ENCODE measurements around the gene ZBTB46.
A peak's percentile ranks its signal among the peaks of the same experiment; 100 is the strongest.

ZBTB46 gene

DNA sequence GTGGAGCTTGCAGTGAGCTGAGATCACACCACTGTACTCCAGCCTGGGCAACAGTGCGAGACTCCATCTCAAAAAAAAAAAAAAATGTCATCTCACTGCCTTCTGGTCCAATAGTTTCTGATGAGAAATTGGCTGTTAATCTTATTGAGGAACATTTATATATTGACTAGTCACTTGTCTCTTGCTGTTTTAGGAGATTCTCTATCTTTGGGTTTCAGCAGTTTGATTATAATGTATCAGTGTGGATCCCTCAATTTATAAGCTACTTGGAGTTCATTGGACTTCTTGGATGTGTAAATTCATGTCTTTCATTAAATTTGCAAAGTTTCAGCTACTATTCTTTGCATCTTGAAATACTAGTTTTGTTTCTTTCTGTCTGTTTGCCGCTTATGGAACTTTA lies 112.1 kb downstream of the ZBTB46 start:
- TF ChIP-seq, protein P1, sequence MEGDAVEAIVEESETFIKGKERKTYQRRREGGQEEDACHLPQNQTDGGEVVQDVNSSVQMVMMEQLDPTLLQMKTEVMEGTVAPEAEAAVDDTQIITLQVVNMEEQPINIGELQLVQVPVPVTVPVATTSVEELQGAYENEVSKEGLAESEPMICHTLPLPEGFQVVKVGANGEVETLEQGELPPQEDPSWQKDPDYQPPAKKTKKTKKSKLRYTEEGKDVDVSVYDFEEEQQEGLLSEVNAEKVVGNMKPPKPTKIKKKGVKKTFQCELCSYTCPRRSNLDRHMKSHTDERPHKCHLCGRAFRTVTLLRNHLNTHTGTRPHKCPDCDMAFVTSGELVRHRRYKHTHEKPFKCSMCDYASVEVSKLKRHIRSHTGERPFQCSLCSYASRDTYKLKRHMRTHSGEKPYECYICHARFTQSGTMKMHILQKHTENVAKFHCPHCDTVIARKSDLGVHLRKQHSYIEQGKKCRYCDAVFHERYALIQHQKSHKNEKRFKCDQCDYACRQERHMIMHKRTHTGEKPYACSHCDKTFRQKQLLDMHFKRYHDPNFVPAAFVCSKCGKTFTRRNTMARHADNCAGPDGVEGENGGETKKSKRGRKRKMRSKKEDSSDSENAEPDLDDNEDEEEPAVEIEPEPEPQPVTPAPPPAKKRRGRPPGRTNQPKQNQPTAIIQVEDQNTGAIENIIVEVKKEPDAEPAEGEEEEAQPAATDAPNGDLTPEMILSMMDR (IDR thresholded peaks at IDR 0.05): no peak
- H3K4me3 ChIP-seq: no peak overlapping the region
- H3K27ac ChIP-seq: no peak overlapping the region
- DNase-seq (ENCODE audit: low spot score): no peak

DNA sequence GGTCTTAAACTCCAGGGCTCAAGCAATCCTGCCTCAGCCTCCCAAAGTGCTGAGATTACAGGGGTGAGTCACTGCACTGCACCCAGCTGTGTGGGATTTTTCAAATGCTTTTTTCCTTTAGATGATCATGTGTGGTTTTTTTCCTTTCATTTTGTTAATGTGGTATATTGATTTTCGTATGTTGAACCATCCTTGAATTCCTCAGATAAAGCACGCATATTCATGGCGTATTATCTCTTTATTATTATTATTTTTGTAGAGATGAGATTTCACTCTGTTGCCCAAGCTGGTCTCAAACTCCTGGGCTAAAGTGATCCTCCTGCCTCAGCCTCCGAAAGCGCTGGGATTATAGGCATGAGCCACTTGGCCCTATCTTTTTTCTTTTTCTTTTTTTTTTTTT lies 116.2 kb downstream of the ZBTB46 start:
- Histone ChIP-seq H3K27ac (no peak overlapping the region), H3K4me3 (no peak overlapping the region)
- TF ChIP-seq, protein P1 (IDR thresholded peaks at IDR 0.05): no peak
- DNase-seq (ENCODE audit: low spot score): no peak

DNA sequence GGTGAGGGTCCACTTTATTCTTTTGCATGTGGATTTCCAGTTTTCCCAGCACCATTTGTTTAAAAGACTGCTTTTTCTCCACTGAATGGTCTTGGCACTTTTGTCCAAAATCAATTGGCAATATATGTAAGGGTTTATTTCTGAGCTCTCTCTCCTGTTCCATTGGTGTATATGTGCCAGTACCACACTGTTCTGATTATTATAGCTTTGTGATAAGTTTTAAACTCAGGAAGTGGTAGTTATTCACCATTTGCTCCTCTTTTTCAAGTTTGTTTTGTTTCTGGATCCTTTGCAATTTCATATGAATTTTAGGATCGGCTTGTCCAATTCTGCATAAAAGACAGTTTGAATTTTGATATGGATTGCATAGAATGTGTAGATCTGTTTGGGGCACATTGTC lies 118.9 kb downstream of the ZBTB46 start:
- Histone ChIP-seq H3K4me3 (no peak overlapping the region), H3K27ac (no peak overlapping the region)
- no peak for DNase-seq (ENCODE audit: low spot score)
- TF ChIP-seq, protein P1 (IDR thresholded peaks at IDR 0.05): no peak

DNA sequence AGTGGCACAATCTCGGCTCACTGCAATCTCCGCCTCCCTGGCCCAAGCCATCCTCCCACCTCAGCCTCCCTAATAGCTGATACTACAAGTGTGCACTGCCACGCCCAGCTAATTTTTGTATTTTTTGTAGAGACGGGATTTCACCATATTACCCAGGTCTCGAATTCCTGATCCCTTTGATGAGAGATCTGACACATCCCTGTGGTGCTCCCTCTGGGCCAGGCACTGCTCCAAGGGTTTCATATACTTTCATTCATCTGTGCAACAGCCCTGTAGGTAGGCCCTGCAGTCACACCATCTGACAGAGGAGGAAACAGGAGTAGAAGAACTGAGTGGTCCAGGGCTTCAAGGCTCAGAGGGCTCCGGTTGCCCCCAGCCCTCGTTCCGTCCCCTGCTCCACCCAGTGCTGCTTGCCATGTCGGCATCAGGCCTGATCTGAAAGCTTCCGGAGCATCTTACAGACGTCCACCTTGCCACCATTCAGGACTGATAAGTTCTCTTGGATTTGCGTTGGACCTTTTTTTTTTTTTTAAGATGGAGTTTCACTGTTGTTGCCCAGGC lies 119.9 kb downstream of the ZBTB46 start:
- no peak for DNase-seq (ENCODE audit: low spot score)
- Histone ChIP-seq H3K4me3 (no peak overlapping the region), H3K27ac (no peak overlapping the region)
- TF ChIP-seq, protein P1 (IDR thresholded peaks at IDR 0.05): no peak

DNA sequence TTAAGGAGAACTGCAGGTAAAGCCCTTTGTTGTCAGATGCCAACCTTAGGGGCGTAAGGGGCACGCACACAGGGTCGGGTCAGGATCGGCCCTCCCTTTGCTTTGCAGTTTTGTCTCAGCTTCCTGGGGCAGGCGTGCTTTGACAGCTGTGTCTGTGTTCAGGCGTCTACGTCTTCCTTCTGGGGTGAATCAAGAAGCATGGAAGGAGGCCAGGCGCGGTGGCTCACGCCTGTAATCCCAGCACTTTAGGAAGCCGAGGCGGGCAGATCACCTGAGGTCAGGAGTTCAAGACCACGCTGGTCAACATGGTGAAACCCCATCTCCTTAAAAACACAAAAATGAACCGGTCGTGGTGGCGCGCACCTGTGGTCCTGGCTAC lies 121.9 kb downstream of the ZBTB46 start:
- peak overlapping the region; percentile 90 for H3K4me3 ChIP-seq
- DNase-seq (ENCODE audit: low spot score): no peak
- peak overlapping the region in 1 of 2 donors; percentile 94 for H3K27ac ChIP-seq
- TF ChIP-seq, protein P1 (IDR thresholded peaks at IDR 0.05): no peak

DNA sequence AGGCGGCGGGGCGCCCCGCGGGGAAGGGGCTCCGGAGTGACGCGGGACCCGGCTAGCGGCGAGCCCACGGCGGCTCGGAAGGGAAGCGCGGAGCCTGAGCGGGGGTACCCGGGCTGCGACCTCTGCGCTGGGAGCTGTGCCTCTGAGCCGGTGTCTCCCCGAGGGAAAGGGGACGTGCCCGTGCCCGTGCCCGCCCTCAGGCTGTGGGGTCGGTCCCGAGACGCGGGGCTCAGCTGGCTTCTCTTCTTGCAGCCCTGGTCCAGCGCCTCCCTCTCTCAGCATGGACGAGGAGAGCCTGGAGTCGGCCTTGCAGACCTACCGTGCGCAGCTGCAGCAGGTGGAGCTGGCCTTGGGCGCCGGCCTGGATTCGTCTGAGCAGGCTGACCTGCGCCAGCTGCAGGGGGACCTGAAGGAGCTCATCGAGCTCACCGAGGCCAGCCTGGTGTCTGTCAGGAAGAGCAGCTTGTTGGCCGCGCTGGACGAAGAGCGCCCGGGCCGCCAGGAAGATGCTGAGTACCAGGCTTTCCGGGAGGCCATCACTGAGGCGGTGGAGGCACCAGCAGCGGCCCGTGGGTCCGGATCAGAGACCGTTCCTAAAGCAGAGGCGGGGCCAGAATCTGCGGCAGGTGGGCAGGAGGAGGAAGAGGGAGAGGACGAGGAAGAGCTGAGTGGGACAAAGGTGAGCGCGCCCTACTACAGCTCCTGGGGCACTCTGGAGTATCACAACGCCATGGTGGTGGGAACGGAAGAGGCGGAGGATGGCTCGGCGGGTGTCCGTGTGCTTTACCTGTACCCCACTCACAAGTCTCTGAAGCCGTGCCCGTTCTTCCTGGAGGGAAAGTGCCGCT lies 122.5 kb downstream of the ZBTB46 start:
- DNase-seq (ENCODE audit: low spot score): peak; percentile 74
- Histone ChIP-seq H3K27ac (peak overlapping the region; percentile 77 to 94), H3K4me3 (peak overlapping the region; percentile 90)
- TF ChIP-seq, protein P1 (IDR thresholded peaks at IDR 0.05): no peak
